ENCODE results near the gene C12orf42.

Gene C12orf42

GRCh38 chr12:103333676-103334075 lies 162.1 kb downstream of the C12orf42 start:
- DNase-seq (ENCODE audit: low spot score): peak; percentile 3

DNA sequence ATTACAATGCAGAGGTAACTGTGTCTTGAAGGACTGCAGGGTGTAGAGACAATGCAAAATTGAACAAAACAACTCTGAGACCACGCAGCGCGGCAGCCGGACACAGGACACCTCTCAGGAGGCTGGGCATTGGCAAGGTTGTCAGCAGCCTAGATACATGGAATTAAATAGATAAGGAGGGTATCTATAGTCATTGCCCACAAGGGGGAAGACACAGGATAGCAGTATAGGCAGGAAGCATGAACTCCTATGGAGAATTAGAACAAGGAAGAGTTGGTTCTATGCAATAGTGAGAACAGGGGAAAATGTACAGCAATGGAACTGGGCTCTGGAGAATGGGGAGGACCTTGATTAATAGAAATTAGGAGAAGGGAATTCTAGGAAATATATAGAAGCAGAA lies 164.1 kb downstream of the C12orf42 start:
- no peak for DNase-seq (ENCODE audit: low spot score)

- no peak for DNase-seq (ENCODE audit: low spot score)
Measured at GRCh38 chr12:103330672-103331071, 165.1 kb downstream of the C12orf42 start.

GRCh38 chr12:103327676-103328075 lies 168.1 kb downstream of the C12orf42 start:
- DNase-seq (ENCODE audit: low spot score): no peak

GRCh38 chr12:103326190-103326589 lies 169.6 kb downstream of the C12orf42 start:
- DNase-seq (ENCODE audit: low spot score): peak; percentile 25

GRCh38 chr12:103318566-103318965 lies 177.2 kb downstream of the C12orf42 start:
- DNase-seq (ENCODE audit: low spot score): peak; percentile 25

- no peak for DNase-seq (ENCODE audit: low spot score)
Measured at GRCh38 chr12:103317220-103317619, 178.5 kb downstream of the C12orf42 start.

DNA sequence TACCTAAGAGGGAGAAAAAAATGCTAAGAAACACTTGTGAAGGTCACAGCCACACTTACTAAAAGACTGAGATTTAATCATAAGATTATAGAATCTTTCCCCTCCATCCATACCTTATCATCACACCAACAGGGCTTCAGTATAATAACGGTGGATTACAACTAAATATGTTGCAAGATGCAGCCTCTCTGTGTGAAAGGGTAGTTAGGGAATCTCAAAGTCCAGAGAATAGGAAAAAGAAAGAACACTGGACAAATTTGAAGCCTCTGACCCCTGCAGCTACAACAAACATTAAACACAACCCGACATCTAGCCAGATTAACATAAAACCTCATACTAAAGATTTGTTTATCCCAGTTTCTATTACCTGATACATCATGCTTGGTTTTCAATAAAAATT lies 181.0 kb downstream of the C12orf42 start:
- DNase-seq (ENCODE audit: low spot score): no peak

GRCh38 chr12:103313894-103314293 lies 181.9 kb downstream of the C12orf42 start:
- DNase-seq (ENCODE audit: low spot score): no peak

- no peak for DNase-seq (ENCODE audit: low spot score)
Measured at GRCh38 chr12:103312742-103313354, 182.9 kb downstream of the C12orf42 start.

- DNase-seq (ENCODE audit: low spot score): no peak
Measured at GRCh38 chr12:103310546-103311270, 185.1 kb downstream of the C12orf42 start.

- DNase-seq (ENCODE audit: low spot score): peak; percentile 2
Measured at GRCh38 chr12:103308396-103308795, 187.4 kb downstream of the C12orf42 start.

- no peak for DNase-seq (ENCODE audit: low spot score)
Measured at GRCh38 chr12:103303484-103303883, 192.3 kb downstream of the C12orf42 start.

DNA sequence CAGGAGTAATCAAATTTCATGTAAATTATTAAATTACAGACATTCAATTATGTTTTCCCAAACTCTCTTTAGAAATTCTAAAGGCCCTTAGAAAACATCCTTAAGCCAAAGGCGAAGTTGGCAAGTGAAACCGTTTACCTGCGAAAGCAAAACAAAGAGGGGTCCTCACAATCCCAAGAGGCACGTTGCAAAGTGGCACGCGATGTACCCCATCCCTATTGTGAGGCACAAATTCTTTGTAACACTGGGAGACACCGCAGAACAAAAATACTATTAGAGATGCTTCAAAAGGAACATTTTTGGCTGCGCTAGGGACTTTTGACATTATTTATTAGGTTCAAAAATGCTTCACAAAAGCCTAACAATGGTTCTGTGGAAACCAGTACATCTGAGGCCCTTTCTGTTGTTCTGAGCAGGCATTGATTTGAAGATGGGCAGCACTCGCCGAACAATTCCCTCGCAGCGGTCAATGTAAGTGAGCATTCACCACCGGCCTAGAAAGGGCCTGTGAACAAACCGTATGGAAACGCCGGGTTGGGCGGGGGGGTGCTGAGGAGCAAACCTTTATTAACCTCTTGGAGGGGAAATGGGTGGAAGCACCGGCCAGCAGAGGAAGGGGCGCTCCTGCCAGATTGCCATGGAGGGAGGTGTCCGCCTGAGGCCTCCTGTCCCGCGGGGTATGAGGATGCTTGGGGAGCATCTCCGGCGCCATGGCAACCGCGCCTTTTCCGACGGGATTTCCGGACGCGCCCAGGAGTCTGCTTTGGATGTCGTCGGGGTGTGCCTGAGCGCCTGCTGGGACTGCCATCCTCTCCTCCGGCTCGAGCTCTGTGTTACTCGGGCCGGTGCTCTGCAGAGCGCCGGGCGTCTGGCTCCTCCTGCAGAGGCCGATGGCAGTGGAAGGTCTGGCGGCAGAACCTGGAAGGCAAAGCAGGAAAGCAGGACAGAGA lies 193.9 kb downstream of the C12orf42 start:
- DNase-seq (ENCODE audit: low spot score): no peak

DNA sequence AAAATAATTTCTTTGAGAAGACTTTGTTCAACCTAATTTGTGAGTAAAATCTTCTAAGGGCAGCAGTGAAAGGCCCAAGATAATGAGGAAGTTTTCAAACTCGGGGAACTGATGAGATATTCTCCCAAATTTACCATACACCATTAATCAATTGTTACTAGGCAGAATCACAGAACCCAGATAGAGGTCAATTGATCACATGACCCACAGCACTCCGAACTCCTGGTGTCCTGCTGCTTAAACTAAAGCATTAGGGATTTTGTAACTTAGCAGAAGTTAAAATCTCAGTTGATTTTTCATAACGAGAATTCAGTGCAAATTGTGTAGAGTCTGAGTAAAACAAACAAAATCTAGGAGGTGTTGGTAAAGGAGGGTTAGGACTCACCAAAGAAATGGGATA lies 207.8 kb downstream of the C12orf42 start:
- no peak for DNase-seq (ENCODE audit: low spot score)

GRCh38 chr12:103282124-103282523 lies 213.6 kb downstream of the C12orf42 start:
- no peak for DNase-seq (ENCODE audit: low spot score)

DNA sequence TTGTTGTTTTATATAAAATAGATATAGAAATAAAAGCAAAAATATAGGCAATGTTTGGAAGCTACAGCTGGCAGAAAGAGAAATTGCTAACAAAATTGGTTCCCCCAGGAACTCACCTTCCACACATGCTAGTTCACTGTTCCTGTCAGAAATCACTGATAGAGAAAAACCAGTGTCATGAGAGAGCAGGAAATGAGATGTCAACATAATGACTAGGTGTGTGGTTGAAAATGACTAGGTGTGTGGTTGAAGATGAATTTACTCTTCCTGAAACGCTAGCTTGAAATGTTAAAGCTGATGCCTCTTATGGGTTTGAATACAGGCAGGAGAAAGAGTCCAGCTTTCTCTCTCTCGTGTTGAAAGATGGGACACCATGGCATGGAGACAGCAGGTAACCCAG lies 216.3 kb downstream of the C12orf42 start:
- DNase-seq (ENCODE audit: low spot score): peak; percentile 79

- DNase-seq (ENCODE audit: low spot score): no peak
Measured at GRCh38 chr12:103278329-103278728, 217.4 kb downstream of the C12orf42 start.

DNA sequence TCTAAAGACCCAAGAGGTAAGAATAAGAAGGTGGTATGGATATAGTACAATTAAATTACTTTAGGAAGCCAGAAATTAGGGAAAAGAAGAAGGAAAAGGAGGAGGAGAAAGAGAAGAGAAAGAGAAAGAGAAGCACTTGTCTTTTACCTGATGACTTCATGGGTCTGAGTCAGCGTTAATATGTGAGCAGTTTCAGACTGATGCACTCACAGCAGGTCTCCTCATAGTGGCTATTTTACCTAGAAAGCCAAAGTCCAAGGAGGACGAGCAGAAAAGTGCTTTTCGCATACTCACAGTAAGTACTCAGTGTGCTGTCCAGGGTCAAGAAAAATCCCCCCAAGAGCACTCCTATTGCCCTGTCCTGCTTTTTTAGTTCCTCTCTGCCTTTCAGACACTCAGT lies 222.1 kb downstream of the C12orf42 start:
- DNase-seq (ENCODE audit: low spot score): peak; percentile 84

GRCh38 chr12:103272949-103273348 lies 222.8 kb downstream of the C12orf42 start:
- peak; percentile 77 for DNase-seq (ENCODE audit: low spot score)

- DNase-seq (ENCODE audit: low spot score): peak; percentile 94
Measured at GRCh38 chr12:103269946-103270345, 225.8 kb downstream of the C12orf42 start.

DNA sequence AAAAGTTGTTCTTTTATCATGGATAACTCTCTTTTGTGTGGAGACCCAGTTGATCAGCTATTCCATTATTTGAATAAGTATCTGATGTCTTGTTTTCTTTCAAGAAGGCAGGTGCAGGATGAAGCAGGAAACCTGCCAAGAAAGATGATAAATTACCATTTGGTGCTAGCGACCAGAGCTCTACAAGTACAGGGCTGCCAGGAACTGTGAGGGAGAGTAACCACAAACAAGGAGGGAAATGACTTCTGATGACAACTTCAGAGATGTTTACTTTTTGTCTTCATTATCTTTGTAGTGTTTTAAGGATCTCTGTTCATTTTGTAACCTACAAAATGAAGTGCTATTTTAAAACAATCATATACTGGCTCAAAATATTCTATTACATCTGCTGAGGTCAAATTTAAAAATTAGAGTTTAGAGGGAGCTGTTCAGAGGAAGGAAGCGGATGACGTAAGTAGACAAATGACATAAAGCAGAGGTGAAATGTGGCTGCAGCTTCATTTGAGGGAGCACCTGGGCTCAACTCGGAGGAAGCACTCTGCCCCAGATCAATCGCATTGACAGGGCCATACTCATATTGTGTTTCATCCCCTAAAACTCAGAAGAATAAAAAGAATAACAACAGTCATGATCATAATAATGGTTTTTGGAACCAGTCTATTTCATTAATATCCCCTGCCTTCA lies 226.8 kb downstream of the C12orf42 start:
- DNase-seq (ENCODE audit: low spot score): peak; percentile 21

Data from kidney tubule cell (primary cell).